Measurements from ENCODE around the gene SETD1B. TPM values are rescaled to one million over a fixed set of nuclear protein-coding genes. Genes with fewer than 3 reads are reported as not detected.
"Not testable (repeated sequence)": the region's sequence is repeated elsewhere in the genome, so short reads cannot be mapped to it uniquely, and the experiment has no call there.

Gene SETD1B
- total RNA-seq, 1 donor from 2014 or later: 7.9 TPM

GRCh38 chr12:121849665-121850064, 45.9 kb downstream of the SETD1B start:
- intact Hi-C loops (cut with micrococcal nuclease): no loop called here
- TF ChIP-seq CTCF (IDR thresholded peaks at IDR 0.05; ENCODE audit: borderline replicate concordance): no peak
- no peaks in the 10 kb centered on the region for H3K9me3 ChIP-seq (replicated peaks)
- H3K4me1 ChIP-seq: no peaks in the 10 kb centered on the region
- no peak for DNase-seq
- H3K36me3 ChIP-seq: no peaks in the 10 kb centered on the region
- H3K27ac ChIP-seq (replicated peaks): no peak overlapping the region
- no peak overlapping the region for H3K4me3 ChIP-seq
- no peaks in the 10 kb centered on the region for H3K27me3 ChIP-seq (ENCODE audit: low read depth)

GRCh38 chr12:121852392-121852791, 48.6 kb downstream of the SETD1B start:
- H3K36me3 ChIP-seq; H3K4me3 ChIP-seq; H3K27me3 ChIP-seq (ENCODE audit: low read depth); H3K27ac ChIP-seq (replicated peaks); H3K4me1 ChIP-seq; DNase-seq; intact Hi-C loops (cut with micrococcal nuclease); H3K9me3 ChIP-seq (replicated peaks): not testable (repeated sequence)

- Histone ChIP-seq H3K36me3 (no peaks in the 10 kb centered on the region), H3K9me3 (replicated peaks) (no peaks in the 10 kb centered on the region), H3K27me3 (ENCODE audit: low read depth) (no peaks in the 10 kb centered on the region), H3K4me3 (no peak overlapping the region), H3K27ac (replicated peaks) (no peak overlapping the region), H3K4me1 (peaks cover 20% of the 10 kb centered on the region)
- no peak for TF ChIP-seq CTCF (IDR thresholded peaks at IDR 0.05; ENCODE audit: borderline replicate concordance)
- DNase-seq: no peak
- intact Hi-C loops (cut with micrococcal nuclease): no loop called here
Measured at GRCh38 chr12:121857322-121858246, 53.8 kb downstream of the SETD1B start.

- DNase-seq: no peak
- no peaks in the 10 kb centered on the region for H3K27me3 ChIP-seq (ENCODE audit: low read depth)
- peaks cover 20% of the 10 kb centered on the region for H3K4me1 ChIP-seq
- intact Hi-C loops (cut with micrococcal nuclease): no loop called here
- H3K27ac ChIP-seq (replicated peaks): peak overlapping the region; percentile 89
- no peaks in the 10 kb centered on the region for H3K9me3 ChIP-seq (replicated peaks)
- H3K36me3 ChIP-seq: no peaks in the 10 kb centered on the region
- no peak overlapping the region for H3K4me3 ChIP-seq
- TF ChIP-seq CTCF (IDR thresholded peaks at IDR 0.05; ENCODE audit: borderline replicate concordance): no peak
Measured at GRCh38 chr12:121858318-121858661, 54.5 kb downstream of the SETD1B start.

- Histone ChIP-seq H3K4me3 (no peak within 1 kb of the TSS), H3K9me3 (replicated peaks) (no peaks in the 10 kb centered on the region), H3K27ac (replicated peaks) (peak within 1 kb of the TSS; percentile 89), H3K4me1 (peaks cover 20% of the 10 kb centered on the region), H3K27me3 (ENCODE audit: low read depth) (no peaks in the 10 kb centered on the region), H3K36me3 (no peaks in the 10 kb centered on the region)
- DNase-seq: peak; percentile 66
- intact Hi-C loops (cut with micrococcal nuclease): no loop called here
- no peak for TF ChIP-seq CTCF (IDR thresholded peaks at IDR 0.05; ENCODE audit: borderline replicate concordance)
Measured at GRCh38 chr12:121858662-121859572, 55.1 kb downstream of the SETD1B start, which contains the start of gene HPD. TSS of gene HPD (minus strand) at chr12:121858859. CDS start at chr12:121858823, 36 bp downstream.
